Measurements from ENCODE around the gene CPSF6.

GRCh38 chr12:69214169-69214568 is 25.2 kb upstream of the CPSF6 start:
- TF ChIP-seq SIN3A (IDR thresholded peaks at IDR 0.05; ENCODE audit: borderline replicate concordance, insufficient read depth, low read length) (no peak), POLR2AphosphoS5 (IDR thresholded peaks at IDR 0.05; ENCODE audit: low read depth, low read length) (no peak), FOXP2 (optimal IDR thresholded peaks at IDR 0.05; ENCODE audit: borderline replicate concordance, extremely low read depth, extremely low read length, insufficient read depth) (no peak), TAF1 (IDR thresholded peaks at IDR 0.05; ENCODE audit: borderline replicate concordance, insufficient read depth, low read length) (no peak)
